AG09319 (cell line): Measurements from ENCODE around the gene MUC5AC.

ENCODE experiments used
- DNase-seq: peaks from one replicate; pipeline ENCODE4 v3.0.0-alpha.2; 2010; ENCODE audit warnings: low read depth; ENCODE audit errors: extremely low read depth
- TF ChIP-seq, protein P1 (sequence below): IDR thresholded peaks from 2 replicates; pipeline ENCODE4 v1.5.1; 2011; ENCODE audit warnings: low read depth, mild to moderate bottlenecking, inconsistent platforms, low read length, moderate library complexity

Gene MUC5AC

DNA sequence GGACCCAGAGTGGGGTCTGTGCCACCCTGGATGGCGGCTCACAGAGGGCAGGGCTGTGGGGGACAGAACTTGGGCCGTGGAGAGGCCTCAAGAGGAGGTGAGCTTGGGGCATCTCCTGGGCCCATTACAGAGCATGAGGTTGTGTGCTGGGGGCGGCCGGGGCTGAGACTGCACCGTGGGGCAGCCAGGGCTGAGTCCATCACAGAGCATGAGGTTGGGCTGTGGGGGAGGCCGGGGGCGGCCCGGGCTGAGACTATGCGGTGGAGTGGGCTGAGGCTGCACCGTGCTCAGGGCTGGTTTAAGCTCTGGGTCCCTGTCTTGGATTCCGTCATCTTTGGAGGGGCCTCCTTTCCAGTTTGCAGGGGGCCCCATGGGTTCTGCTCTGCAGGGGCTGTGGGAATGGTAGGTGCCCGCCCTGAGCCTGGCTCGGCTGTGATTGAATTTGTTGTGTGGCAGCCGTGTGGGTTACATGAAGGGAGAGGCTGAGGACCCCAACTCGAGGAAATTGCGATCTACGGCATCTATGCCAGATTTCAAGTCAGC is 38.1 kb upstream of the MUC5AC start:
- DNase-seq, result no peak
- TF ChIP-seq, protein P1, sequence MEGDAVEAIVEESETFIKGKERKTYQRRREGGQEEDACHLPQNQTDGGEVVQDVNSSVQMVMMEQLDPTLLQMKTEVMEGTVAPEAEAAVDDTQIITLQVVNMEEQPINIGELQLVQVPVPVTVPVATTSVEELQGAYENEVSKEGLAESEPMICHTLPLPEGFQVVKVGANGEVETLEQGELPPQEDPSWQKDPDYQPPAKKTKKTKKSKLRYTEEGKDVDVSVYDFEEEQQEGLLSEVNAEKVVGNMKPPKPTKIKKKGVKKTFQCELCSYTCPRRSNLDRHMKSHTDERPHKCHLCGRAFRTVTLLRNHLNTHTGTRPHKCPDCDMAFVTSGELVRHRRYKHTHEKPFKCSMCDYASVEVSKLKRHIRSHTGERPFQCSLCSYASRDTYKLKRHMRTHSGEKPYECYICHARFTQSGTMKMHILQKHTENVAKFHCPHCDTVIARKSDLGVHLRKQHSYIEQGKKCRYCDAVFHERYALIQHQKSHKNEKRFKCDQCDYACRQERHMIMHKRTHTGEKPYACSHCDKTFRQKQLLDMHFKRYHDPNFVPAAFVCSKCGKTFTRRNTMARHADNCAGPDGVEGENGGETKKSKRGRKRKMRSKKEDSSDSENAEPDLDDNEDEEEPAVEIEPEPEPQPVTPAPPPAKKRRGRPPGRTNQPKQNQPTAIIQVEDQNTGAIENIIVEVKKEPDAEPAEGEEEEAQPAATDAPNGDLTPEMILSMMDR, result no peak

DNA sequence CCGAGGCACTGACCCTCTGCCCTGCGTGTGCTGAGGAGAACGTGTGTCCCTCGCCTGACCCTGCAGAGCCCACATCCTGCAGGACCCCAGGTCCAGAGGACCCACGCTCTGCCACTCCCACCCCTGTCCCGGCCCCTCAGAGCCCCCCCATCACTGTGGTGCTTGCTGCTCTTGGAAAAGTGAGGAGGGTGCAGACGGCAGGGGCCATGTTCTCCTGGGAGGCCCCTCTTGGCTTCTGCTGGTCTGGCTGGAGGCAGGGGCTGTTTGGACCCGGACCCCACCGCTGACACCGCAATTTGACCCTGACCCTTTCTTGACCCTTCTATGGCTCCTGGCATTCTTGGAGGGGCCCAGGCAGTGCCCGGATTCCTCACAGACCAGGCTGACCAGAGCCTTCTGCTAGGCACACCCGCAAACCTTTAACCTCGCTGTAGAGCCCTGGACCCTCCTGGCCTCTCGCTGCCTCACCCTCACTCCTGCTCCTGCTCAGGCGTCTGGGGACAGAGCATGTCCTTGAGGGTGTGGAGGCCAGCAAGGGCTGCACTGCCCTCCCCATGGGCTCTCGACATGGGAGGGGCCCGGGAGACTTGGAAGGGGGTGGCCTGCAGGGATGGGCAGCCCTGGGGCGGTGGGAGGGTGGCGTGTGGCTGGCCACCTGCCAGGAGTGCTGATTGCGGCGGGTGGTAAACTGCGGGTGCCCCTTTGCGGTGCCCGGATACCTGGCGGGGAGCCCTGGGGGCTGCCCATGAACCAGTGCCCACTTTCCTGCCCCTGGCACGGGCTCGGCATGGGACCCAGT is 37.0 kb upstream of the MUC5AC start:
- TF ChIP-seq, protein P1, result no peak
- DNase-seq, result no peak

DNA sequence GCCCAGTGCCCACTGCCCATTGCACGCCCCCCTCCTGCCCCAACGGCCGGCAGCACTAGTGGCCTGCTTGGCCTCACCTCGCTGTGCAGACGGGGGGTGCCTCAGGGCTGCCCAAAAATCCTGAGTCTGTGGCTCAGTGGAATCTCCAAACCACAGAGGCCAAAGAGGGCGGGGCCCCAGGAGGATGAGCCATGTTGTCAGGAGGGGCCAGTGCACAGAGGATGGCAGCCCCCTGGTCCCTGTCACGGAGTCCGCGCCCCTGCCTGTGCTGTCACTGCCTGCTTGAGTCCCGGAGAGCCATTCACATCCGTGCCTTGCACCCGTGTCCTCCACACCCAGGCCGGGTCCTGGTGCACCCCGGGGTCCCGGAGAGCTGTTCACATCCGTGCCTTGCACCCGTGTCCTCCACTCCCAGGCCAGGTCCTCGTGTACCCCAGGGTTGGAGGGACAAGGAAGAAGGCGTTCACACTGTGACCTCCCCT is 36.4 kb upstream of the MUC5AC start:
- TF ChIP-seq, protein P1, result no peak
- DNase-seq, result no peak

DNA sequence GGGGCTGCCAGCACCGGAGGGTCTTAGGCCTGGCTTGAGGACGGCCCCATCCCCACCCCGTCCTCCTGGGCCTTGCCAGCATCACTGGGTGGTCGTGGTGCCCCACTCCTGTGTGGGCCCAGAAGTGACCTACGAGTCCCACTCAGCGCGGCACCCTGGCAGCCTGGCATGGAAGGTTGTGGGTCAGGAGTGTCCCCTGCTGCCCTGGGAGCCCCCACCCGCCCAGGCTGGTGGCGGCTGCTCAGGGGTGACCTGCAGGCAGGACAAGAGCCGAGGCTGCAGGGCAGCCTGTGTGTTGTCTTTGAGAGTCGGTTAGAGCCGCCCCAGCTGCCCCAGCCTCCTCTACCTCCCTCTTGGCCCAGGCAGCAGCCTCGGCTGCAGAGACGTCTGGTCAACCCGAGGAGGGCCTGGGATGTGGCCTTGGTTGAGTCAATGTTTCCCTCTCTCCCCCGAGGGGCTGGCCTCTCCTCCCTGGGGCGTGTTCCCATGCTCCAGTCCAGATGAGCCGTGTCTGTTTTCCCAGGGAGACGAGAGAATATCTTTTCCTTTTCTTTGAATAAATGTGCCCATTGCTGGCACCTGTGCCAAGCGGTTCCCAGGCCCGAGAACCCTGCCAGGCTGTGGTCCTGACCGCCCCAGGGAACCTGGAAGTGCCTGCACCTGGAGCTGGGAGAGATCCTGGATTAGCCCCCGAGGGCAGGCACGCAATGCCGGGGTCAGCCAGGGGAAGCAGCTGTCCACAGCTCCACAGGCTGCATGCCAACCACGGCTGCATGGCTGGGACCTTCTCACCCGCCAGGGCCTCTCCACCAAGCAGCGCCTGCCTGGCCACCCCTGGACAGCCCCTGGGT is 35.7 kb upstream of the MUC5AC start:
- DNase-seq, result no peak
- TF ChIP-seq, protein P1, result no peak

DNA sequence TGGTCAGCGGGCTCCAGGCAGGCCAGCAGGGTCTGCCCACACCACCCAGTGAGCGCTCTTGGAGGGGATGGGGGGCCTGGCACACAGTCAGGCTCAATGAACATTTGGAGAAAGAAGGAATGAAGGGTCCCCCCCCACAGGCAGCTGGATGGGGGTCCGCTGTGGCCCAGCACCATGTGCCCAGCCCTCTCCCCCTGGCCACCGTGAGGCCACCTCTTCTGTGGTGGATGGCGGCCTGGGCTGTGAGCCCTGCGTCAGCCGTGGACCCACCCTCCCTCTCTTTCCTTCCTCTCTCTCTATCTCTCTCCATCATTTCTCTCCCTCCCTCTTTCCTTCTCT is 35.1 kb upstream of the MUC5AC start:
- TF ChIP-seq, protein P1, result no peak
- DNase-seq, result no peak

DNA sequence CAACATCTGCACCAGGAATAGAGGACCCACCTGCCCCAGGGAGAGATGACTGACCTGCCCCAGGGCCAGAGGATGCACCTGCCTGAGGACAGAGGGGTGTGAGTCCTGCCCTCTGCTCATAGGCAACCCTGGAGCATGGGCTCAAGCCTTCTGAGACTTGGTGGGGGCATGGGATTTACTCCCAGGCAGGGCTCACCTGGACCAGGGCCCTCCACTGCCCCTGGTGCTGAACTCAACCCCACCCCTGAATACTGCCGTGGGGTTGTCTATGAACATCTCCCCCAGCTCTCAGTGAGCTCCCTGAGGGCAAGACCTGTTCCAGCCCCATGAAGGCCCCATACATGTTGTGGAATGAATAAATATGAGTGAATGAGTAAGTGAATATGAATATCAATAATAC is 33.8 kb upstream of the MUC5AC start:
- DNase-seq, result no peak
- TF ChIP-seq, protein P1, result no peak

DNA sequence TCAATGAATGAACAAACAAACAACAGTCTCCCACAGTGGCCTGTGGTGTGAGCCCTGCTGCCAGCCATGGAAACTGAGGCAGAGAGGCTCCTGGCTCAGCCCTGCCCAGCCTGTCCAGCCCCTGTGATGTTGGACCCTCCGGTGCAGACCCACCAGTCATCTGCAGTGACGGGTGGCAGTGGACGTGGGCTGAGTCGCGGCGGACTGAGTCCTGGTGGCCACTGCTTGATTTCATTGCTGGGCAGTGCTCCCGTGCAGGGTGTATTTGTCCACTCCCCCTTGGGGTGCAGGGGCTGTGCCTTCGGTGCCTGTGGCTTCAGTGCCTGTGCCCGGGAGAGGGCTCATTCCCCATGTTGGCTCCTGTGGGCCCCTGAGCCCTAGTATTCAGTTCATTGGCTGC is 31.9 kb upstream of the MUC5AC start:
- DNase-seq, result no peak
- TF ChIP-seq, protein P1, result no peak
